Transverse colon (tissue), 4 donors: ENCODE data around the gene IMMP1L.

Experiments used
- EP300 ChIP-seq: sonication (generic); formaldehyde crosslinking; IDR thresholded peaks from one replicate; pipeline ENCODE4 v1.6.1; 2017; ENCODE audit warnings: antibody characterized with exemption, low read depth
- POLR2A ChIP-seq: fragments of 450-650 bp; IDR thresholded peaks from one replicate; pipeline ENCODE4 v1.6.1; 2016; ENCODE audit warnings: antibody characterized with exemption, mild to moderate bottlenecking, moderate library complexity
- POLR2AphosphoS5 ChIP-seq, 3 donors: sonication (generic); formaldehyde crosslinking; IDR thresholded peaks; one replicate each; pipeline ENCODE4 v1.6.1; 2016; ENCODE audit warnings: antibody characterized with exemption in 3 of 3
- TF ChIP-seq, protein P1 (sequence below), 5 experiments: fragments of 200-600 bp in 3 of 5; fragments of 450-650 bp in 2 of 5; sonication (generic) in 3 of 5; IDR thresholded peaks; 1 replicate in 2 of 5; 2 replicates in 3 of 5; pipeline ENCODE4 v1.5.1; 2016 to 2017; ENCODE audit warnings: antibody characterized with exemption in 5 of 5, inconsistent platforms in 3 of 5, mild to moderate bottlenecking in 2 of 5, moderate library complexity in 1 of 5

DNA sequence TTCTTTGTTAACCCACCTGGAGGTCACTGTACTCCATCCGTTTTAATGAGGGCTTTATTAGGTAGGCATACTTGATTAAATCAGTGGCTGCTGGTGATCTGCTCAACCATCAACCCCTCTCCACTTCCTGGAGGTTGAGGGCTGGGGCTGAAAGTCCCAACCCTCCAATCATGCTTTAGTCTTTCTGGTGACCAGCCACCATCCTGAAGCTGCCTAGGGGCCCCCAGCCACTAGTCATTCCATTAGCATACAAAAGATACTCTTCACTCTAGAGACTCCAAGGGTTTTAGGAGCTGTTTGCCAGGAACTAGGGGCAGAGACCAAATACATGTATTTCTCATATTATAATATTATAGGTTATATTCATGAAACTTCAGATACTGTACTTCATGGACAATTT lies 126.3 kb downstream of the IMMP1L start:
- TF ChIP-seq, protein P1, sequence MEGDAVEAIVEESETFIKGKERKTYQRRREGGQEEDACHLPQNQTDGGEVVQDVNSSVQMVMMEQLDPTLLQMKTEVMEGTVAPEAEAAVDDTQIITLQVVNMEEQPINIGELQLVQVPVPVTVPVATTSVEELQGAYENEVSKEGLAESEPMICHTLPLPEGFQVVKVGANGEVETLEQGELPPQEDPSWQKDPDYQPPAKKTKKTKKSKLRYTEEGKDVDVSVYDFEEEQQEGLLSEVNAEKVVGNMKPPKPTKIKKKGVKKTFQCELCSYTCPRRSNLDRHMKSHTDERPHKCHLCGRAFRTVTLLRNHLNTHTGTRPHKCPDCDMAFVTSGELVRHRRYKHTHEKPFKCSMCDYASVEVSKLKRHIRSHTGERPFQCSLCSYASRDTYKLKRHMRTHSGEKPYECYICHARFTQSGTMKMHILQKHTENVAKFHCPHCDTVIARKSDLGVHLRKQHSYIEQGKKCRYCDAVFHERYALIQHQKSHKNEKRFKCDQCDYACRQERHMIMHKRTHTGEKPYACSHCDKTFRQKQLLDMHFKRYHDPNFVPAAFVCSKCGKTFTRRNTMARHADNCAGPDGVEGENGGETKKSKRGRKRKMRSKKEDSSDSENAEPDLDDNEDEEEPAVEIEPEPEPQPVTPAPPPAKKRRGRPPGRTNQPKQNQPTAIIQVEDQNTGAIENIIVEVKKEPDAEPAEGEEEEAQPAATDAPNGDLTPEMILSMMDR (IDR thresholded peaks at IDR 0.05), result no peak
- TF ChIP-seq EP300 (no peak), POLR2A (no peak), POLR2AphosphoS5 (IDR thresholded peaks at IDR 0.05) (no peak)
